LHCN-M2 (cell line): ENCODE data around the gene EDDM3A. TPM values are rescaled to one million over a fixed set of nuclear protein-coding genes. Genes with fewer than 3 reads are reported as not detected.
"Not testable (repeated sequence)": the region's sequence is repeated elsewhere in the genome, so short reads cannot be mapped to it uniquely, and the experiment has no call there.

Experiments
- DNase-seq: peaks from one replicate; pipeline ENCODE4 v3.0.0-alpha.2; 2012; ENCODE audit warnings: low read depth
- polyA plus RNA-seq: library from polyadenylated mRNA; unstranded; fragments of >200 nt; gene quantifications from one replicate; pipeline ENCODE4 v1.2.1, GENCODE V29; 2012; ENCODE audit warnings: missing spikeins
- total RNA-seq: library from RNA; depleted of rRNA; stranded (reverse); fragments of >200 nt; gene quantifications from 2 replicates; pipeline ENCODE4 v1.2.3, GENCODE V29; 2014; rRNA removed

Gene EDDM3A, protein sequence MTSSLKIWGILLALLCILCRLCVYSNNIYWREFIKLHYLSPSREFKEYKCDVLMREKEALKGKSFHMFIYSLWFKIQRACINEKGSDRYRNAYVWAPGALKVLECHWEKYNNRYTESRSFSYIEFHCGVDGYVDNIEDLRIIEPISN
- total RNA-seq = not detected in 2 replicates
- not detected for polyA plus RNA-seq

- no peak for DNase-seq
Measured at GRCh38 chr14:20745571-20746358, at the start of gene EDDM3A. Gene EDDM3A, plus strand, starts transcription at chr14:20745887. Its CDS starts 1,694 bp downstream, at chr14:20747581.

DNA sequence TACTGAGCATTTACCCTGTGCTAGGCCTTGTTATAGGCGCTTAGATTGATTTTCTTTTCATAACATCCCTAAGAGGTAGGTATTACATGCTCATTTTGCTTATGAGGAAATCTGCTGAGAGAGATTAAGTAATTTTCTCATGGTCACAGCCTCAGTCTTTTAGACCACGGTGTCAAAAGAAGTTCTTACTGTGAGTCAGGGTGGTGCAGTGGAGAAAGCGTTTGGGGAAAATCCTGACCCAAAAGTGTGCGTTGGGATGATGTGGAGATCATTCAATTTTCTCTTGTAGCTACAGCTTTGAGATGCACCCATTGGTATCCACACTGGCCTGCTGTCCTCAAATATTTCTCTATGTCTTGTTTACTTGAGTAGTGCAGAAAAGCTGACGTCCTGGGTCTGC is 48.9 kb upstream of the EDDM3A start:
- no peak for DNase-seq

- peak; percentile 61 for DNase-seq
Measured at GRCh38 chr14:20697273-20698017, 48.2 kb upstream of the EDDM3A start.

DNA sequence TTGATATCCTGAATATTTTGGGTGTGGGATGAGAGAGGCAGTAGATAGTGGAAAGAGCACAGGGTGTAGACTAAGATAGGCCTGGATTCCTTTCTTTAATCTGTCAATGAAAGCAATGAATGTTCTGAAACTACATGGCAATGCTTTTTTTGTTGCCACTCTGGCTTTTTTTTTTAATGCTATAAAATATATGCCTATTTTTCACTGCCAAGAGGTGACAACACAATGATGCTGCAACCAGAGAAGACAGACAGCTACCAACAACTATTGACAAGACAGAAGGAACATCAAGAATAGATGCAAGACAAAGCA is 47.7 kb upstream of the EDDM3A start:
- no peak for DNase-seq

DNA sequence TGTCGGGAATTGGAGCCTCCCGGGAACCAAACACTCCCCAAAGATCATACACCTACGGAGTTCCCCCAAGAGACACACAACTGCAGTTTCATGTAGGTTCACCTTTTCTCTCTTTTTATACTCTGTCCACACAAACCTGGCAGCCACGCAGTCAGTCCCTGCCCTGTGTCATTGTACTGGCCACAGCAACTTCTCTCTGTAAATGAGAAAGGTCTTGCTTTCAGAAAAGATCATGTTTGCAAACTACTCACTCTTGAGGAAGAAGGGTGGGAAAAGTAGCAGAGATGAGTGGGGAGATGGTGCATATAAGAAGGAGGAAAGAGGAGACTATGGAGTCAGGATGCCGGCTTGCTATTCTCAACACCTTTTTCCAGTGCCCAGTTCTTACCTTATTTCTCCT is 46.8 kb upstream of the EDDM3A start:
- DNase-seq = no peak

GRCh38 chr14:20699931-20700330 is 45.8 kb upstream of the EDDM3A start:
- DNase-seq = no peak

- not testable (repeated sequence) for DNase-seq
Measured at GRCh38 chr14:20700965-20701364, 44.7 kb upstream of the EDDM3A start.

GRCh38 chr14:20706657-20707355 is 38.9 kb upstream of the EDDM3A start:
- DNase-seq = no peak

GRCh38 chr14:20707622-20708021 is 38.1 kb upstream of the EDDM3A start:
- DNase-seq = no peak

DNA sequence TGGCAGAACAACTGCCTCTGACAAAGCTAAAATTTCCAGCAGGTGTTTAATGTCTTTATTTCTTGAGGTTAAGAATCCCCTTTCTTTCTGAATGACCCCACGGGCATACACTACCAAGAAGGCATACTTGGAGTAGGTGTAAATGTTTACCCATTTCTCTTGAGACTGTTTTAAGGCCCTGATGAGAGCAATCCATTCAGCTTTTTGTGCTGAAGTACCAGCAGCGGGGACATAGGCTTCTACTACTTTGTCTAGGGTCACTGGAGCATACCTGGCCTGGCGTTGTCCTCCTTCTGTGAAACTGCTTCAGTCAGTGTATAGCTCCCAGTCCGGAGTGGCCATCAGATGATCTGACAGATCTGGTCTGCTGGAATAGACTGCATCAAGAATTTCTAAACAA is 34.4 kb upstream of the EDDM3A start:
- DNase-seq = no peak

DNA sequence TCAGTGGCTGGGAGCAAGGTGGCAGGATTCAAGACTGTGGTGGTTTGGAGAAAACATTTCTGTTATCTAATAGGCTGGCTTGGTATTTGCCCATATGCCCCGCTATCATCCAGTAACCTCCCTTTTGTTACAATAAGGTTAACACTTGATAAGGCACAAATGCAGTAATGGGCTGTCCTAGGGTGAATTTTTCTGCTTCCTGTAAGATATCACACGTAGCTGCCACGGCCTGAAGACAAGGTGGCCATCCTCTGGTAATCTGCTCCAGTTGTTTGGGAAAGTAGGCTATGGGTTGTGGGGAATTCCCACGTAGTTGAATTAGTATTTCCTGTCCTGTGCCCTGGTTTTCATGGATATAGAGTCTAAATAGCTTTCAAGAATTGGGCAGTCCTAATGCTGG is 34.0 kb upstream of the EDDM3A start:
- no peak for DNase-seq

GRCh38 chr14:20712904-20713303 is 32.8 kb upstream of the EDDM3A start:
- DNase-seq = no peak

DNA sequence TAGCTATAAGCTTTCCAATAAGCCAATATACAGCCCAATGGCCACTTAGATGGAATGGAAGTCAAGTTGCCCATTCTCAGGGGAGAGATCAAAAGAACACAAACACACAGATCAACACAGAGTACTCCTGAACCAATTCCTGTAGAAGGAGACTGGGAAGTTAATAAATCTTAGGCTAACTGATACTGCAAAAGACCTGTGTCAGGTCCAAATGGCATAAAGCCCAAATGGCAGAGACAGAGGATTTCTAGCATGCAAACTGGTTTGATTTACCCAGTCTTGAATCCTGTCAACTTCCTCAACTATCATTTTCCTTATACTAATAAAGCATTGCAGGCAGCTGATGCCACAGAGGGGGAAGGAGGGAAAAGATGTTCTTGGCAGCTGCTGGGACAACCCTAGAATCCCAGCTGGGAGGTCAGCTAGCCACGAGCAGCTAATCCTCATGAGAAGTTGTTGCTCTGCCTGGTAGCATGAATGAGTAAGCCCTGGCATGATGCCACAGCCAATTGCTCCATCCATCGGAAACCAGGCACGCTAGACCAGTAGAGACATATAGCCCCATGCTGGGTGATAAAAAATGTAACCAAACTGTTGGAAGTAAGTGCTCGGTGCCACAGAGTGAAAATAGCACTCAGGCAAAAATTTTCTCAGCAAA is 31.0 kb upstream of the EDDM3A start:
- DNase-seq = peak; percentile 88

DNA sequence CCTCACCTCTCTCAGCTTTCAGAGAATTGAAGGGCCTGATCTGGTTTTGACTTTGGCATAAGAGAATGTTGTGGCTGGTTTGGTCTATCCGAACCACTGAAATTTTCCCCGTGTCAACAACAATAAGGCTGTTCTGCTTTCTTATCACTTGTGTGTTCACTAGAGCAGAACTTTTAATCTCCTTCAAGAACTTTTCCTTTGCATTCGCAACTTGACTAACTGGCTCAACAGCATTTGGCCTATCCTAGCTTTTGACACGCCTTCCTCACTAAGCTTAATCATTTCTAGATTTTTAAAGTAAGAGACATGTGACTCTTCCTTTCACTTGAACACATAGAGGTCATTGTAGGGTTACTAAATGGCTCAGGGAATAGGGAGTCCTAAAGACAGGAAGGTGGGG is 25.9 kb upstream of the EDDM3A start:
- no peak for DNase-seq

DNA sequence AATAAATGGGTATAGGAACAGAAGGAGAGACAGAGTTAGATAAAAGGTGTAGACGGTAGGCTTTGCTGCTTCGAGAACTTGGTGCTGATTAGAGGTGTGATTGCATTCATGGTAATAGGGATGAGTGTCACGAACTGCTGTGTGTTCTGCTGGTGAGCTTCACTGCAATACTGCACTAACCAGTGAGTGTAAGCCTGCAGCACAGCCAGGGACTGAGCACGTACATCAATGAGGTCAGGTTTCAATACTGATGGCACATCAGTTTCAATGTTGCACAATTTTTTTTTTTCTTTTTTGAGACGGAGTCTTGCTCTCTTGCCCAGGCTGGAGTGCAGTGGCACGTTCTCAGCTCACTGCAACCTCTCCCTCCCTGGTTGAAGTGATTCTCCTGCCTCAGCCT is 24.9 kb upstream of the EDDM3A start:
- no peak for DNase-seq

- no peak for DNase-seq
Measured at GRCh38 chr14:20722016-20722415, 23.7 kb upstream of the EDDM3A start.

DNA sequence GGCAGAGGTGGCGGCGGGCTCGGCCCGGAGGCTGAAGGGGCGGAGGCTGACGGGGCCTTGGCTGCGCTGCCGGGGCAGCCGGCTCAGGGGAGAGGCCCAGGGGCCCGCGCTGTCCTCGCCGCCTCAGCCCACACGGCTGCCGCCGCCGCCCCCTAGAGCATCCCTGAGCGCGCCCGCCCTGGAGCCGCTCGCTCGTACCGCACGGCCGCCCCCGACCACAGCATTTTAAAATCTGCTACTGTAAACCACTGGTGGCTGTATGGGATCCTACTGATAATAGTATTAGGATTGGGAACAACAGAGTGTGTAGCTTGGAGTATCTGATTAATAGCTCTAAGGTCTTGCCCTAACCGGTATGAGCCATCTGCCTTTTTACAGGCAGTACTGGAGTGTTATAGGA is 22.2 kb upstream of the EDDM3A start:
- DNase-seq = no peak

GRCh38 chr14:20726121-20726520 is 19.6 kb upstream of the EDDM3A start:
- DNase-seq = not testable (repeated sequence)

- no peak for DNase-seq
Measured at GRCh38 chr14:20726531-20726930, 19.2 kb upstream of the EDDM3A start.

- no peak for DNase-seq
Measured at GRCh38 chr14:20730891-20731290, 14.8 kb upstream of the EDDM3A start.

DNA sequence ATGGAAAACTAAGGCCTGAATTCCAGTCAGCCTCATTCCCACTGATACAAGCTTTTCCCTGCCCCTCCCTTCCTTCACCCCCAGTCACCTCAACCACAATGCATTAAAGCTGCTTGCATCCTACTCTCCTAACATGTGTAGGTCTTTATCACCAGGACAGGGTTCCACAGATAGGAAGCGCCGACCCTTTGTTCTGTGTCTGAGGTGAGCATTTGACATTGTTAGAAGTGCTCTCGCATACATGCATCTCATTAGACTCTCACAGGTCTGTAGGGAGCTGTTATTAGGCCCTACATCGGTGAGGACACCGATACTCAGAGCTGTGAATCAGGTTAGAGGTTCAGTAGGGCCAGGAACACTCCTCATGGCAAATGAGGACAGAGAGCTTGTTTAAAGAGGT is 13.2 kb upstream of the EDDM3A start:
- DNase-seq = no peak
